Psoas muscle (tissue), 8 donors: ENCODE results near the gene UBE3B. TPM values are rescaled to one million over a fixed set of nuclear protein-coding genes. Genes with fewer than 3 reads are reported as not detected.

Experiments
- ATAC-seq, 4 donors: fragments of 200-7000 bp; cut with Tn5 transposase; one replicate each; pipeline ENCODE4 v1.9.1; 2020; ENCODE audit warnings: moderate library complexity in 3 of 4, mild to moderate bottlenecking in 2 of 4
- DNase-seq, 2 donors: peaks; one replicate each; pipeline ENCODE4 v3.0.0-alpha.2; 2020
- H3K27ac ChIP-seq: fragments of 200-600 bp; one replicate; pipeline ENCODE4 v1.8.0; 2022
- H3K27me3 ChIP-seq, 3 donors: fragments of 200-600 bp in 1 of 3; one replicate each; pipeline versions ENCODE4 v1.6.1 to v1.8.0; 2013 to 2022; ENCODE audit warnings: low read length in 2 of 3, mild to moderate bottlenecking in 2 of 3, moderate library complexity in 1 of 3; ENCODE audit not compliant: insufficient read depth in 3 of 3
- H3K36me3 ChIP-seq, 2 donors: fragments of 200-600 bp in 1 of 2; one replicate each; pipeline versions ENCODE4 v1.6.1 to v1.8.0; 2013 to 2022; ENCODE audit warnings: low read depth in 1 of 2, mild to moderate bottlenecking in 1 of 2, moderate library complexity in 1 of 2; ENCODE audit not compliant: insufficient read depth in 1 of 2
- H3K4me1 ChIP-seq: fragments of 200-600 bp; one replicate; pipeline ENCODE4 v1.8.0; 2022
- H3K4me3 ChIP-seq: fragments of 200-600 bp; one replicate; pipeline ENCODE4 v1.8.0; 2022; ENCODE audit warnings: mild to moderate bottlenecking
- H3K9me3 ChIP-seq: fragments of 200-600 bp; one replicate; pipeline ENCODE4 v1.8.0; 2022
- CTCF ChIP-seq: fragments of 200-600 bp; IDR thresholded peaks from one replicate; pipeline ENCODE4 v1.8.0; 2022; ENCODE audit warnings: antibody characterized with exemption
- WGBS, 3 donors: extraction: QIAGEN DNeasy Blood & Tissue Kit; methylation state at CpG; one replicate each; pipeline versions ENCODE4 v1.1.6 to v1.1.7; 2013; 5-methylcytosine and 5-hydroxymethylcytosine counted together
- intact Hi-C, 2 donors: fragments of 100-400 bp; cut with DNase I; formaldehyde crosslinking; loops; one replicate each; pipeline versions ENCODE4 v1.11.0 to v1.14.2; 2022
- polyA plus RNA-seq, 3 donors: library from polyadenylated mRNA; stranded (reverse); fragments of 200-250 nt; gene quantifications; one replicate each; pipeline ENCODE4 v1.2.3, GENCODE V29; 2013
- total RNA-seq, 4 donors: library from RNA; stranded (reverse); fragmentation: NEBNext Ultra II Directional in 2 of 4; extraction: Animal tissue kit (Norgen Biotek cat#: 25700) in 2 of 4; gene quantifications; one replicate each; pipeline versions ENCODE4 v1.2.1 to v1.2.4, GENCODE V29; 2021 to 2023
- donor health status: healthy with polysubstance abuse.
- donor health status: DM: no; HTN: no; CAD: no; lungs with moderate emphysema.
- donor health status: Bipolar disorder and iron deficiency.
- donor health status: healthy.
- donor health status: DM: yes; HTN: yes; CAD: no.
- donor health status: DM: no; HTN: no; CAD: no.
- donor health status: DM: no; HTN: no; CAD: no.
- donor health status: DM: yes; HTN: yes; CAD: no.

Gene UBE3B
- total and polyA plus RNA-seq, 7 donors: 13.5 to 50.8 (median 42.6) TPM

DNA sequence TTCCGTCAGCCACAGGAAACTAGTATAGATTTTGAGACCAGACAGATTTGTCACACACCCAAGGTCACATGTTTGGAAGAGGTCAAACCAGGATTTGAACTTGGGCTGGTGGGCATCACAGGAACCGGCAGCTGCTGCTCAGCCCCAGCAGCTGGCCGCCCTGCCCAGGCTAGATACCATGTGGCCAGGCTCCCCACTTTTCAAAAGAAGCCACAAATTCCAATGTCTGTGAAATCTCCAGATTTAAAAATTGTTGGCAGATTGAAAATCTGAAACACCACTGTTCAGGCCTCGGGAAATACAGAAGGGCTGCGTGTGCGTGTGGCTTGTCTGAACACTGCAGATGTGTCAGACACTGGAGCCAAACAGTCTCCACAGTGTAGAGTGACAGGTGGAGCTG is 65.4 kb downstream of the UBE3B start:
- 65 to 74% (median 70%) methylated on average over 6 of the region's 6 CpGs for WGBS, 3 donors
- Histone ChIP-seq H3K27ac (no peak overlapping the region), H3K36me3 (peaks cover 0 to 26% of the 10 kb centered on the region in 2 donors), H3K4me3 (no peak overlapping the region), H3K4me1 (peaks cover 7% of the 10 kb centered on the region), H3K27me3 (peaks cover 0 to 2% (median 0%) of the 10 kb centered on the region in 3 donors), H3K9me3 (no peaks in the 10 kb centered on the region)
- DNase-seq: no peak
- ATAC-seq: no peak
- no peak for TF ChIP-seq CTCF
- intact Hi-C loops: no loop called here

- peaks cover 0 to 5% of the 10 kb centered on the region in 2 donors for H3K36me3 ChIP-seq
- no peak overlapping the region for H3K4me3 ChIP-seq
- no peak for TF ChIP-seq CTCF
- ATAC-seq: peak; percentile 56 to 81 (median 75)
- DNase-seq: no peak
- intact Hi-C loops: no loop called here
- H3K9me3 ChIP-seq: no peaks in the 10 kb centered on the region
- WGBS, 3 donors: 12 to 22% (median 17%) methylated on average over 7 of the region's 7 CpGs
- H3K27me3 ChIP-seq: peaks cover 0 to 24% (median 12%) of the 10 kb centered on the region in 3 donors
- H3K27ac ChIP-seq: peak overlapping the region; percentile 38
- peaks cover 7% of the 10 kb centered on the region for H3K4me1 ChIP-seq
These were observed 67.6 kb downstream of the UBE3B start for GRCh38 chr12:109544955-109545531.

DNA sequence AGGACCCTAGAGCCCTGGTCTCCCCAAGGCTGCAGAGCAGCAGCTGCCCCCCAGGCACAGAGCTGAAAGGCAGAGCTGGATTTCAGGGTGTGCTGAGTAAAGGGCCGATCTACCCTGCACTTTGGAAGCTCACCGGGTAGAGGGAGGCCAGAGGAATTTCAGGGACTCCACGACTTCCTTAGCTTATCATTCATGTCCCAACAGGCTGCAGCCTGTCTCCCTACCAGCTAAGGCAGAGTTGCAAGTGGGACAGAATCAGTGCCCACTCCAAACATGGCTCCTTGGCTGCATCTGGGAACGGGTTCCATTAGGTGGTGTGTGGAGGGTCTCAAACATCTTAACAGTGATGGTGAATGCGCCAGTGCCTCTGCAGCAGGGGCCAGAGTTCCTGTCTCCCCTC is 68.4 kb downstream of the UBE3B start:
- peaks cover 0 to 31% (median 14%) of the 10 kb centered on the region in 3 donors for H3K27me3 ChIP-seq
- H3K27ac ChIP-seq: peak overlapping the region; percentile 38
- no peak overlapping the region for H3K4me3 ChIP-seq
- no peaks in the 10 kb centered on the region for H3K9me3 ChIP-seq
- TF ChIP-seq CTCF: no peak
- DNase-seq (peak in 1 of 2 donors; percentile 7), ATAC-seq (no peak)
- 69 to 76% (median 75%) methylated on average over 5 of the region's 5 CpGs for WGBS, 3 donors
- peaks cover 7% of the 10 kb centered on the region for H3K4me1 ChIP-seq
- intact Hi-C loops: no loop called here
- H3K36me3 ChIP-seq: no peaks in the 10 kb centered on the region

DNA sequence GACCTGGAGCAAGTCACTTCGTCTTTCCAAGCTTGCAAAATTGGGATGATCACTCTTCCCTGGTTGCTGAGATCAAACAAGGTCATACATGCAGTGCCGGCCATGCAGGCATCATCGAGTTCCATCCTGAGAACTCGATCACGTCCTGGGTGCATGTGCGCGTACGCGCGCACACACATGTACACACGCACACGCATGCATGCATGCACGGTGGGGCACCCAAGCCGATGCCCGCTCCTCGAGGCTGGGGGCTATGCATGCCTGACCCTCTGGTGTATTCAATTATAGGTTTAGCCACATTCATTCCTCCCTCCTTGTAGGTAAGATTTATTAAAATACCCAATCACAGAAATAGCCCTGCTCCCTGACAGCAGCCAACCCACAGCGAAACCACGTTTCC is 69.9 kb downstream of the UBE3B start:
- Histone ChIP-seq H3K9me3 (no peaks in the 10 kb centered on the region), H3K4me3 (no peak overlapping the region), H3K36me3 (no peaks in the 10 kb centered on the region), H3K4me1 (peaks cover 7% of the 10 kb centered on the region), H3K27me3 (peaks cover 0 to 43% (median 14%) of the 10 kb centered on the region in 3 donors), H3K27ac (no peak overlapping the region)
- no peak for TF ChIP-seq CTCF
- ATAC-seq: no peak
- WGBS, 3 donors: 87 to 89% (median 88%) methylated on average over 18 of the region's 18 CpGs
- DNase-seq: peak in 1 of 2 donors; percentile 25
- intact Hi-C loops: no loop called here

GRCh38 chr12:109548258-109548657 is 70.8 kb downstream of the UBE3B start:
- no peak for ATAC-seq
- DNase-seq: no peak
- TF ChIP-seq CTCF: no peak
- intact Hi-C loops: no loop called here
- peaks cover 7% of the 10 kb centered on the region for H3K4me1 ChIP-seq
- H3K4me3 ChIP-seq: no peak overlapping the region
- no peaks in the 10 kb centered on the region for H3K9me3 ChIP-seq
- H3K27ac ChIP-seq: no peak overlapping the region
- H3K36me3 ChIP-seq: no peaks in the 10 kb centered on the region
- WGBS, 3 donors: 61 to 70% (median 61%) methylated on average over 4 of the region's 4 CpGs
- H3K27me3 ChIP-seq: peaks cover 0 to 53% (median 17%) of the 10 kb centered on the region in 3 donors
